ENCODE data around the gene DGLUCY.
A peak's percentile ranks its signal among the peaks of the same experiment; 100 is the strongest.

Gene DGLUCY

DNA sequence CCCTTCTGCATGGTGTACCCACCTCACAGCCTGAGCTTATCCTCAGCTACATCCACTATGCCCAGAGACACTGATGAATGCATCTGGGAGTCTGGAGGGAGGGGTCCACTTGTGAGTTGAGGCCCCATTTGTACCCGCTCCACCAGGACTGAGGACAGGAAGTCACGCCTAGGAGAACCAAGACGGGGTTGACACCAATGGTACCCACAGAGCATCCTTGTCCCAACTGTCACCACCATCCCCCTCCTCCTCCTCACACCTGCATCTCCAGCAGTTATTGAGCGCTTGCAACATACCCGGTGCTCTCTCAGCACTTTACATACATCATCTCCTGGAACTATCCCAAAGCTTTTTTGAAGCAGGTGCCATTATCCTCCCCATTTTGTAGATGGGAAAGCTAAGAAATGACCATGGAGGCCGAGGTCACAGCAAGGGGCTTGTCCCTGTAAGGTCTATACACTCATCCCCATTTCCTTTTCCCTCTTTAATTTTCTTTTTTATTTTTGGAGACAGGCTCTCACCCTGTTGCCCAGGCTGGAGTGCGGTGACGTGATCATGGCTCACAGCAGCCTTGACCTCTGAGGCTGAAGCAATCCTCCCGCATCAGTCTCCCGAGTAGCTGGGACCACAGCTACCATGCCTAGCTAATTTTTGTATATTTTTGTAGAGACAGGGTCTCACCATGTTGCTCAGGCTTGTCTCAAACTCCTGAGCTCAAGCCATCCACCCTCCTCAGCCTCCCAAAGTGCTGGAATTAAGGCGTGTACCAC, 31.7 kb downstream of the DGLUCY start:
- TF ChIP-seq, protein P1, sequence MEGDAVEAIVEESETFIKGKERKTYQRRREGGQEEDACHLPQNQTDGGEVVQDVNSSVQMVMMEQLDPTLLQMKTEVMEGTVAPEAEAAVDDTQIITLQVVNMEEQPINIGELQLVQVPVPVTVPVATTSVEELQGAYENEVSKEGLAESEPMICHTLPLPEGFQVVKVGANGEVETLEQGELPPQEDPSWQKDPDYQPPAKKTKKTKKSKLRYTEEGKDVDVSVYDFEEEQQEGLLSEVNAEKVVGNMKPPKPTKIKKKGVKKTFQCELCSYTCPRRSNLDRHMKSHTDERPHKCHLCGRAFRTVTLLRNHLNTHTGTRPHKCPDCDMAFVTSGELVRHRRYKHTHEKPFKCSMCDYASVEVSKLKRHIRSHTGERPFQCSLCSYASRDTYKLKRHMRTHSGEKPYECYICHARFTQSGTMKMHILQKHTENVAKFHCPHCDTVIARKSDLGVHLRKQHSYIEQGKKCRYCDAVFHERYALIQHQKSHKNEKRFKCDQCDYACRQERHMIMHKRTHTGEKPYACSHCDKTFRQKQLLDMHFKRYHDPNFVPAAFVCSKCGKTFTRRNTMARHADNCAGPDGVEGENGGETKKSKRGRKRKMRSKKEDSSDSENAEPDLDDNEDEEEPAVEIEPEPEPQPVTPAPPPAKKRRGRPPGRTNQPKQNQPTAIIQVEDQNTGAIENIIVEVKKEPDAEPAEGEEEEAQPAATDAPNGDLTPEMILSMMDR (IDR thresholded peaks at IDR 0.05; ENCODE audit: borderline replicate concordance, extremely low read depth, low read length, poor library complexity, severe bottlenecking), result no peak
- no peak for TF ChIP-seq EZH2 (IDR thresholded peaks at IDR 0.05; ENCODE audit: borderline replicate concordance, low read depth, low read length, severe bottlenecking)
- peaks cover 65% of the 10 kb centered on the region for H3K36me3 ChIP-seq (ENCODE audit: insufficient read depth, low read length)
- DNase-seq (peak; percentile 35), ATAC-seq (ENCODE audit: insufficient read depth, low read depth) (peak; percentile 50; the same call in 2 of the 3 replicates)
- peaks cover 3% of the 10 kb centered on the region; the same call in 1 of the 2 replicates for H3K79me2 ChIP-seq (ENCODE audit: insufficient read depth, low read length)
- H3K27me3 ChIP-seq (ENCODE audit: insufficient read depth, low read length, poor library complexity), result no peaks in the 10 kb centered on the region
- H3K27ac ChIP-seq (ENCODE audit: low read length), result no peak overlapping the region
- no peak overlapping the region for H2AFZ ChIP-seq (ENCODE audit: low read depth, low read length)
- no peak overlapping the region for H3K9ac ChIP-seq (ENCODE audit: low read depth, low read length)
- H3K9me3 ChIP-seq (ENCODE audit: insufficient read depth, low read length, severe bottlenecking), result no peaks in the 10 kb centered on the region
- no peak overlapping the region for H3K4me3 ChIP-seq (ENCODE audit: low read depth in 1 of 2, low read length in 2 of 2)
- H3K4me2 ChIP-seq (ENCODE audit: insufficient read depth, low read length), result no peak overlapping the region
- H4K20me1 ChIP-seq (ENCODE audit: insufficient read depth, low read length), result peaks cover under 1% of the 10 kb centered on the region; the same call in 1 of the 2 replicates
- H3K4me1 ChIP-seq (ENCODE audit: insufficient read depth, low read length), result no peaks in the 10 kb centered on the region

DNA sequence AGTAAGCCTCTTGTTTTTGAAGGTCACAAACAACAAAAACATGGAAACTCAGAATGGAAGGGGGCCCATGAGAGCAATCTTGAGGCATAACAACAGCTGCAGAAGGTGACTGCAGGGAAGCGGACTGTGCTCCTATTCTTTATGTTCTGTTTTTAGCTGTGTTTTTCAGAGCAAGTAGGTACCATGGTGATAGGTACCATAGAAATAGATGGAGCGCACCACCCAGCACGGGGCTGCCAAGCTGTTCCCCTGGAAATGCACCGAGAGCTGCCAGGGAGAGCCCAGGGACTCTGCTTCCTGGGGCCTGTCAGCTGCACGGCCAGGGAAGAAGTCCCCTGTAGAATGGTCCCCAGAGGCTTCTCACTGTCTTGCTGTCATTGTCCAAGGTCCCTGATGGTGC, 32.8 kb downstream of the DGLUCY start:
- no peak overlapping the region for H3K27ac ChIP-seq (ENCODE audit: low read length)

DNA sequence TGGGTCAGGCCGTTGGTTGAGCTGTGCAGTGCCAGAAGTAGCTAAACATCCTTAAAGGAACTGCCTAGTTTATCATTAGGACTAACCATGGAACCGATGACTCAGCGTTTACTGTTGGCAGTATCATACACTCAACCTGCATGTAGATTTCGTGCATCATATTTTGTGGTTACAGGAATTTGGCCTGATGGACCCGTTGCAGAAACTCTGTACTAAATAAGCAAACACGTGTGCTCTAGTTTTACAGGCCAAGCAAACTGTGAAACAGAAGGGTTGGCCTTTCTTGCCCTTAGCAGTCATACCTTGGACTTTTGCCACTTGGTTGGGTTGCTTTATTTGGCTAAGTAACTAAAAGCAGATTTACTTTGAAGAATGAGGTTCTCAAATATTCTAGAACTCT, 35.6 kb downstream of the DGLUCY start:
- Histone ChIP-seq H3K9ac (ENCODE audit: low read depth, low read length) (no peak overlapping the region), H3K9me3 (ENCODE audit: insufficient read depth, low read length, severe bottlenecking) (no peaks in the 10 kb centered on the region), H3K4me3 (ENCODE audit: low read depth in 1 of 2, low read length in 2 of 2) (no peak overlapping the region), H3K27ac (ENCODE audit: low read length) (no peak overlapping the region), H3K36me3 (ENCODE audit: insufficient read depth, low read length) (peaks cover 57% of the 10 kb centered on the region), H3K4me1 (ENCODE audit: insufficient read depth, low read length) (no peaks in the 10 kb centered on the region), H4K20me1 (ENCODE audit: insufficient read depth, low read length) (no peaks in the 10 kb centered on the region), H3K79me2 (ENCODE audit: insufficient read depth, low read length) (no peaks in the 10 kb centered on the region), H3K4me2 (ENCODE audit: insufficient read depth, low read length) (no peak overlapping the region), H3K27me3 (ENCODE audit: insufficient read depth, low read length, poor library complexity) (no peaks in the 10 kb centered on the region), H2AFZ (ENCODE audit: low read depth, low read length) (no peak overlapping the region)
- no peak for TF ChIP-seq EZH2 (IDR thresholded peaks at IDR 0.05; ENCODE audit: borderline replicate concordance, low read depth, low read length, severe bottlenecking)
- TF ChIP-seq, protein P1 (IDR thresholded peaks at IDR 0.05; ENCODE audit: borderline replicate concordance, extremely low read depth, low read length, poor library complexity, severe bottlenecking), result no peak
- ATAC-seq (ENCODE audit: insufficient read depth, low read depth) (no peak), DNase-seq (no peak)

More for the DNA sequence above, 32.8 kb downstream of the DGLUCY start:
- Histone ChIP-seq H3K79me2 (ENCODE audit: insufficient read depth, low read length) (no peaks in the 10 kb centered on the region), H3K4me1 (ENCODE audit: insufficient read depth, low read length) (no peaks in the 10 kb centered on the region), H3K4me2 (ENCODE audit: insufficient read depth, low read length) (no peak overlapping the region), H4K20me1 (ENCODE audit: insufficient read depth, low read length) (no peaks in the 10 kb centered on the region), H3K4me3 (ENCODE audit: low read depth in 1 of 2, low read length in 2 of 2) (no peak overlapping the region), H3K9ac (ENCODE audit: low read depth, low read length) (no peak overlapping the region), H3K27me3 (ENCODE audit: insufficient read depth, low read length, poor library complexity) (no peaks in the 10 kb centered on the region), H2AFZ (ENCODE audit: low read depth, low read length) (no peak overlapping the region), H3K9me3 (ENCODE audit: insufficient read depth, low read length, severe bottlenecking) (no peaks in the 10 kb centered on the region), H3K36me3 (ENCODE audit: insufficient read depth, low read length) (peaks cover 65% of the 10 kb centered on the region)
- TF ChIP-seq, protein P1 (IDR thresholded peaks at IDR 0.05; ENCODE audit: borderline replicate concordance, extremely low read depth, low read length, poor library complexity, severe bottlenecking), result no peak
- no peak for TF ChIP-seq EZH2 (IDR thresholded peaks at IDR 0.05; ENCODE audit: borderline replicate concordance, low read depth, low read length, severe bottlenecking)
- DNase-seq (no peak), ATAC-seq (ENCODE audit: insufficient read depth, low read depth) (no peak)

Measured in DND-41 (cell line).